Loucy (cell line): Measurements from ENCODE around the gene RASGEF1B.

Experiments used
- CTCF ChIP-seq: fragments of 200-600 bp; sonication (generic); conservative IDR thresholded peaks from 2 replicates; pipeline ENCODE4 v1.5.1; 2014; ENCODE audit warnings: mild to moderate bottlenecking, antibody characterized with exemption, low read length
- EZH2phosphoT487 ChIP-seq: fragments of 200-600 bp; IDR thresholded peaks from 2 replicates; pipeline ENCODE4 v1.6.1; 2018; ENCODE audit warnings: antibody characterized with exemption, mild to moderate bottlenecking, moderate library complexity, borderline replicate concordance

GRCh38 chr4:81377191-81377590, 94.5 kb downstream of the RASGEF1B start:
- TF ChIP-seq CTCF (no peak), EZH2phosphoT487 (no peak)
